Muscle layer of duodenum (tissue), 2 donors: ENCODE measurements around the gene ZNF532.
"Not testable (repeated sequence)": the region's sequence is repeated elsewhere in the genome, so short reads cannot be mapped to it uniquely, and the experiment has no call there.

Experiments used
- H3K27ac ChIP-seq: one replicate; pipeline ENCODE4 v1.7.0; 2013; ENCODE audit warnings: mild to moderate bottlenecking, low read length
- H3K27me3 ChIP-seq: one replicate; pipeline ENCODE4 v1.7.0; 2013; ENCODE audit warnings: low read depth, mild to moderate bottlenecking, control low read depth, low read length
- H3K36me3 ChIP-seq, 2 donors: one replicate each; pipeline ENCODE4 v1.7.0; 2013; ENCODE audit warnings: low read length in 2 of 2, control low read depth in 1 of 2, mild to moderate bottlenecking in 1 of 2; ENCODE audit not compliant: insufficient read depth in 2 of 2, control insufficient read depth in 1 of 2
- H3K4me1 ChIP-seq, 2 donors: one replicate each; pipeline ENCODE4 v1.7.0; 2013; ENCODE audit warnings: low read length in 2 of 2, mild to moderate bottlenecking in 2 of 2, control low read depth in 1 of 2, moderate library complexity in 1 of 2; ENCODE audit not compliant: insufficient read depth in 2 of 2, control insufficient read depth in 1 of 2
- H3K4me3 ChIP-seq, 2 donors: one replicate each; pipeline ENCODE4 v1.7.0; 2013; ENCODE audit warnings: low read length in 2 of 2, low read depth in 1 of 2, mild to moderate bottlenecking in 1 of 2
- H3K9me3 ChIP-seq, 2 donors: one replicate each; pipeline ENCODE4 v1.7.0; 2013; ENCODE audit warnings: low read length in 2 of 2, control low read depth in 1 of 2, mild to moderate bottlenecking in 1 of 2; ENCODE audit not compliant: control insufficient read depth in 1 of 2
- donor health status: healthy.

Gene ZNF532

DNA sequence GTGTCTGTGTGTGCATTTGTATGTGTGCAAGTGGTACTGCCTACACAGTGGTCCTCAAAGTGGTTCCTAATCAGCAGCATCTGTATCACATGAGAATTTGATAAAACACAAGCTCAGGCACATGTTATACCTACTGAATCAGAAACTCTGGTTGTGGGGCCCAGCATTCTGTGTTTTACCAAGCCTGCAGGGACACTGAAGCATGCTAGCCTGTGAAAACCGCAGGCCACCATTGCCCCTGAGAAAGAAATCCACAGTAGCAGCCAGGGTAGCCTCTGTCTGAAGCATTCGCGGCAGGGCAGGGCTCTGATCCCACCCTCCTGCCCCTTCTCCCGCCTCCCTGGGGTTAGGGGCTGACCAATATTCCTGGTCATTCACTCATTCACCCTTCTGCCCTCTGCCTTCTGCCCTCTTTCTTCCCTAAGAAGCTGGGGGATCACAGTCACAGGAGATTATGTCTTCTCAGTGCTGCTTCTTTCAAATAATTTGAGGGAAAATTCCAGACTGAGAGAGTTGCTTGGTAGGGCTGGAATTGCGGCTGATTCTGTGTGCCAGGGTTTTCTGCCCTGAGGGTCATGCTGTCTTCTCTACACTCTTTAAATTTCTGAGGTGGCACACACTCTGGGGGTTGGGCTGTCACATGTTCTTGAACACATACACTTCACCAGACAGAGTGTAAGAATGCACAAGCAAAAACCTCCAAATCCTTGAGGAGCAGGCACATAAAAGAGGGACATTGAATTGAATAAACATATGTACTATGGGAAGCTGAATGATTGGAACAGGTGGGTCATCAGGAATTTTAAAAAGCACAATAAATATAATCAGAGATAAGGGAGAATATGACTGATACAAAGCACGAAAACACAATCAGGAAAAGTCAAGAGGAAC is 148.4 kb downstream of the ZNF532 start:
- no peaks in the 10 kb centered on the region for H3K4me1 ChIP-seq

DNA sequence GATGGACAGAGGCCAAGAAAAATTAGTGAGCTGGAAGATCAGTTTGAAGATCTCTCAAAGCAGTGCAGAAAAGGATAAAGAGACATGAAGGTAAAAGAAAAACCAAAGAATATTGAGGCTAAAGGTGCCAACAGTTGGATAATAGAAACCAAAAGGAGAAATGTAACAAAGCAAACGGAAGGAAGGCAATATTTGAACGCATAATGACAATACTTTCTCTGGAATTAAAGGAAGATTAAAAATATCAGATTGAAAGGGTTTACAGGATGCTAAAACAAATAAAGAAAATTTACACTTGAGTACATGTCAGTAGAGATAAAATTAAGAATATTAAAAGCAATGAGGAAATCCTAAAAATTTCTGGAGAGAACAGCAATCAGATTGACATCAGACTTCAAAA is 149.1 kb downstream of the ZNF532 start:
- Histone ChIP-seq H3K27me3 (no peaks in the 10 kb centered on the region), H3K36me3 (no peaks in the 10 kb centered on the region), H3K4me3 (no peak overlapping the region), H3K27ac (no peak overlapping the region), H3K9me3 (peaks cover 0 to 12% of the 10 kb centered on the region in 2 donors), H3K4me1 (no peaks in the 10 kb centered on the region)

More for the DNA sequence above, 148.4 kb downstream of the ZNF532 start:
- Histone ChIP-seq H3K27me3 (no peaks in the 10 kb centered on the region), H3K4me3 (no peak overlapping the region), H3K27ac (no peak overlapping the region), H3K9me3 (peaks cover 0 to 6% of the 10 kb centered on the region in 2 donors), H3K36me3 (no peaks in the 10 kb centered on the region)

DNA sequence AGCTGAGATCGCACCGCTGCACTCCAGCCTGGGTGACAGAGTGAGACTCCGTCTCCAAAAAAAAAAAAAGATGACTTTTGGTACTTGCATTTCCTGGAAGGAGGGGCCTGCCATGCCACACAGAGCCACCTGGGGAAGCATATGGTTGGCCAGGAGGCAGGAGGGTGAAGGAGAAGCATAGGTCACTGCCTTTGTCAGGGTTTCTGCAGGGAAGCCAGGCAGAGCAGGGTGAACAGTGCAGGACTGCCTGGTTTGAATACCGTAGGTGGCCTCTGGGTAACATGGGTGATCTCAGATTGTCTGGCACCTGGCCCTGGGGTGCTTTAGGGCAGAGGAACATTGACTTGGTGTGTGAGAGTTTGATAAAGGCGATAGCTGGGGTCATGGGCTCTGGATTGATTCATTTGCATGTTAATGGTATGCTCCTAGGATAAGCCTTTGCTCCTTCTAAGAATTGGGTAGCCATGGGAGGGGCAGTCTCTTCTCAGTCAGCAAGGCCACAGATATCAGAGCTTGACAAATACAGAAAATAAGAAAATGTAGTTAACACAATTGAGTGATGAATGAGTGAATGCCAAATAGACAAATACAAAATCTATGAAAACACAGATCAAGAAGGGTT is 151.0 kb downstream of the ZNF532 start:
- no peaks in the 10 kb centered on the region for H3K27me3 ChIP-seq
- H3K4me3 ChIP-seq: no peak overlapping the region
- no peak overlapping the region for H3K27ac ChIP-seq
- H3K36me3 ChIP-seq: no peaks in the 10 kb centered on the region
- no peaks in the 10 kb centered on the region for H3K4me1 ChIP-seq
- H3K9me3 ChIP-seq: peaks cover 0 to 12% of the 10 kb centered on the region in 2 donors

DNA sequence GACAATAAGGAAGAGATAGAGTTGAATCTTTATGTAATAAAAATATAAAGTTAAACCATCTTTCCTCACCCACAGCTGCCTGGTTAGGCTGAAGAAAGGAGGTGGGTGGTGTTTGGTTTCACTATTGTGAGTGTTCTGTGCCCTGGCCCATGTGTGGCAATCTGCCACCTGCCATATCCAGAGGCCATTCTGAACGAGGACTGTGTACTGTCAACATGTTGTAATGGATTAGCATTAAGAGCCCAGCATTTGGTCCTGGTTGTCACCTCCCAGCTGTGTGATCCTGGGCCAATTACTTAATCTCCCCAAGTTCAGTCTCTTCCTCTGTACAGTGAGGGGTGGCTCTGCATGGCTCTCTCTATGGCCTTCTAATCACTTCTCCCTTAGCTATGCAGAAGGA is 156.8 kb downstream of the ZNF532 start:
- H3K27me3 ChIP-seq: no peaks in the 10 kb centered on the region
- no peaks in the 10 kb centered on the region for H3K36me3 ChIP-seq
- peaks cover 0 to 12% of the 10 kb centered on the region in 2 donors for H3K9me3 ChIP-seq
- no peak overlapping the region for H3K4me3 ChIP-seq
- H3K4me1 ChIP-seq: no peaks in the 10 kb centered on the region
- H3K27ac ChIP-seq: no peak overlapping the region

DNA sequence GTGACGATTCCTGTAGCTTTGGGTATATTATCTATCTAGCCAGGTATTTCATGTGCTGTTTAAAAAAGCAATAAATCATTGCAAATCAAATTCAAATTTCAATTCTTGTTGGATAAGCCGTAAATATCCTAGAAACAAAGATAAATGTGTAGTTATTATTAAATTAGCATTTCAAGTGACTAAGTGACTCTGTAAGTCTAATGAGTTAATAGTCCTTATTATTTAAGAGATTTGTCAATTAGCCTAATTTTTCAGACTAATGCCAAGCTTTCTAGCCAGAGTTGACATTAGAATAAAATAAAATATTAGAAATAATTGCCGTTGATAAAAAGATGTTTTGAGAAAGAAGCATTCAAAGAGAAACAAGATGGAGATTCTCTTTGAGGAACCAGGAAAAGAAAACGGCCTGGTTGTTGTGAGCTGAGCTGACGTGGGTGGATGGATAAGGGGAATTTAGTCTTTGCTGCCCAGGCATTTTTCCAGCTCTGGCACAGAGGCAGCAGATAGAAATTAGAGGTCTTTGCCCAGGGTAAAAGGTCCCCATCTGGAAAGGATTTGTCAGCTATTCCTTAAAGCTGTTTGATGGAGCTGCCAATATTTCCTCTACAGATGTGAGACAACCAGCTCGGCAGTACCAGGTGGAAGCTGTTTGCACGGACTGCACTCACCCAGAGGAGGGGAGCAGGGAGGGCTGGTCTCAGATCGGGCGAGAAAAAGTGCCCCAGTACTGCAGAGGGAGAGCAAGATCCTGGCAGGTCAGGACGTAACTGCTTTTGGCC is 157.7 kb downstream of the ZNF532 start:
- no peak overlapping the region for H3K4me3 ChIP-seq
- no peaks in the 10 kb centered on the region for H3K36me3 ChIP-seq
- H3K27me3 ChIP-seq: no peaks in the 10 kb centered on the region
- H3K9me3 ChIP-seq: peaks cover 0 to 10% of the 10 kb centered on the region in 2 donors
- H3K4me1 ChIP-seq: no peaks in the 10 kb centered on the region
- H3K27ac ChIP-seq: no peak overlapping the region

DNA sequence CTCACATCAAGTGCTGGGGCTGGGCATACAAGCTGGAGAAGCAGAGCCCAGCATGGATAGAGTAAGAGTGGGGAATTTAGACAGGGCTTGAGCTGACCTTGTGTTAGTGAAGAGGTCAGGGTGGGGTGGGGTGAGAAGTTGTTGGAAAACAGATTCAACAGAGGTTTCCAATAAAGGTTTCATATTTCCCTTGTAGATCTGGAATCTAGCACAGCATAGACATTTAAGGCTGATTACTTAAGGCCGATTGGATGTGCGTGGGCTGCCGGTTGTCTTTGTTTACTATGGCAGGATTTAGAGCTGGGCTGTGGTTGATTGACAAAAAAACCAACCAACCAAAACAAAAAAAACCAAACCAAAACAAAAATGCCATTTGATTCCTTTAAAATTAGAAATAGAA is 160.2 kb downstream of the ZNF532 start:
- Histone ChIP-seq H3K4me3 (no peak overlapping the region), H3K9me3 (no peaks in the 10 kb centered on the region), H3K27ac (no peak overlapping the region), H3K36me3 (no peaks in the 10 kb centered on the region), H3K27me3 (no peaks in the 10 kb centered on the region), H3K4me1 (no peaks in the 10 kb centered on the region)

DNA sequence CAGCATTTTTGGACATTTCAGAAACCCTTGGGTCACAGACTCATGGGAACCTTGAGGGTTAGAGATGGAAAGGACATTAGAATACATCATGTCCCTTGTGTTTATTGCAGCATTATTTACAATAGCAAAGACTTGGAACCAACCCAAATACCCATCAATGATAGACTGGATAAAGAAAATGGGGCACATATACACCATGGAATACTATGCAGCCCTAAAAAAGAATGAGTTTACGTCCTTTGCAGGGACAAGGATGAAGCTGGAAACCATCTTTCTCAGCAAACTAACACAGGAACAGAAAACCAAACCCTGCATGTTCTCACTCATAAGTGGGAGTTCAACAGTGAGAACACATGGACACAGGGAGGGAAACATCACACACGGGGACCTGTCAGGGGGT is 160.9 kb downstream of the ZNF532 start:
- not testable (repeated sequence) for H3K27me3 ChIP-seq, H3K27ac ChIP-seq, H3K4me3 ChIP-seq, H3K4me1 ChIP-seq, H3K9me3 ChIP-seq, H3K36me3 ChIP-seq

DNA sequence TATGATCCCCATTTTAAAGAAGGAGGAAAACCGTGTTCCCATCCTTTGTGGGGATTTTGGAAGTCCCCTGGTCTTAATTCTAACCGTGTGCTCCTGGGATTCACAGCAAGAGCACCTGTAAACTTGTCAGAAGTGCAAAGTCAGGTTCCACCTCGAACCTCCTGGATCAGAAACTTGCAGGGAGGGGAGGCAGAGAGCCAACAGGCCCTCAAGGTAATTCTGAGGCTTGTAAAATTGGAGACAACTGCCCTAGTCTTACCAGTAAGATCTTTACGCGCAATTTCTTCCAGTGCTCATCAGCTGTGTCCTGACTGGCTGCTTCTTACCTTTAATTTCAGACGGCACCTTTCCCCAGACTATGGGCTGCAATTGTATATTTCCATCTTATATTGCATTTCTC is 161.7 kb downstream of the ZNF532 start:
- no peaks in the 10 kb centered on the region for H3K4me1 ChIP-seq
- H3K27ac ChIP-seq: no peak overlapping the region
- no peaks in the 10 kb centered on the region for H3K36me3 ChIP-seq
- no peaks in the 10 kb centered on the region for H3K27me3 ChIP-seq
- no peaks in the 10 kb centered on the region for H3K9me3 ChIP-seq
- no peak overlapping the region for H3K4me3 ChIP-seq

DNA sequence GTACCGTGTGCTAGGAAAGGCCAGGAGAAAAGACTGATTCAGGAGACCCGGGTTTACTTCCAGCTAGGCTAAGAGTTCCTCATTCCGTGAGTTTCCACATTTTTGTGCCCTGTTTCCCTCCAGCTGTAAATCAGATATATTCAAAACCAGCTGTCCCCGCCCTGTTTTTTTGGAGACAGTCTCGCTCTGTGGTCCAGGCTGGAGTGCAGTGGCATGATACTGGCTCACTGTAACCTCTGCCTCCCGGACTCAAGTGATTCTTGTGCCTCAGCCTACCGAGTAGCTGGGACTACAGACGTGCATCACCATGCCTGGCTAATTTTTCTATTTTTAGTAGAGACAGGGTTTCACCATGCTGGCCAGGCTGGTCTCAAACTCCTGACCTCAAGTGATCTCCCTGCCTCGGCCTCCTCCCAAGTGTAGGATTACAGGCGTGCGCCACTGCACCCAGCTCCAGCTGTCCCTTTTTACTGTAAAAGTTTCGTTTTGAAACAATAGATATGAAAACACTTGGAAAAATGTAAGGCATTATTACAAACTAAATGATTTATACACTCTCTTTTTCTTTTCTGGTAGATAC is 162.2 kb downstream of the ZNF532 start:
- Histone ChIP-seq H3K4me3 (no peak overlapping the region), H3K36me3 (no peaks in the 10 kb centered on the region), H3K9me3 (no peaks in the 10 kb centered on the region), H3K27ac (no peak overlapping the region), H3K27me3 (no peaks in the 10 kb centered on the region), H3K4me1 (no peaks in the 10 kb centered on the region)

DNA sequence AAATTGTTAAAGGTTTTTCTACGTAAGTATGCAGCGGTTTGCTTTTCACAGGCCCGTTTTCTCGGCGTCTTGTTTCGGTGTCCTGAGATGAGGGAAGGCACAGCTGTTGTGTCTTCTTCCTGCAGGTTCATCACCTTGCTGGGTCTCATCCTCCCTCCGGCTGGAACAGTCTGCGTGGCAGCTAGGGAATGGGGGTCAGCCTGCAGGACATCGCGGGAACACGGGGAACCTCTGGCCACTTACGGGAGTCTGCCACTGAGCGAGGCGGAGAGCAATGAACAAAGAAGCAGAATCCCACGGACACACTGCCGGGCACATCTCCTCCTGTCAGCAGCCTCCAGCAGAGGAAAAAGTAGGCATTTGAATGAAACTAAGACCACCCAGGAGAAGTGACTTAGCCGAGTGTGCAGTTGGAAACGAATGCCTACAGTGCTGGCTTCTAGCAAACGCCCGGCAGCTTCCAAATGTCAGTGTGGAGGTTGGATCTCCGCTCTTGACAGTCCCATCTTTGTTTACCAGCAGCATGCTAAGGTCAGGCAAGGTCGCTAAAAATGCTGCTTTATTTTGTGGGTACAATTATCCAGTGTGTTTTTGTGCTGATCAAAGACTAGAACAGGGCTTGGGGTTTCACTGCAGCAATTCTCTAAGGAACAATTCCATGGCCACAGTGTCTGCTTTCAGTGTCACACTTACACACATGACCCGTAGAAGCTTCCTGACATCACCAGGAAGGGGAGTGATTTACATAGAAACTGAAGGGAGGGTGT is 165.2 kb downstream of the ZNF532 start:
- H3K27ac ChIP-seq: no peak overlapping the region

More for the DNA sequence above, 165.2 kb downstream of the ZNF532 start:
- H3K36me3 ChIP-seq: no peaks in the 10 kb centered on the region
- H3K4me1 ChIP-seq: no peaks in the 10 kb centered on the region
- H3K27me3 ChIP-seq: no peaks in the 10 kb centered on the region
- no peak overlapping the region for H3K4me3 ChIP-seq
- H3K9me3 ChIP-seq: no peaks in the 10 kb centered on the region
